ENCODE results near the gene PFN1. TPM values are rescaled to one million over a fixed set of nuclear protein-coding genes. Genes with fewer than 3 reads are reported as not detected.

Gene PFN1
- total RNA-seq, 1 experiment from 2014 or later = 1,213 TPM

GRCh38 chr17:4935650-4936049, 12.7 kb downstream of the PFN1 start:
- Histone ChIP-seq H3K9ac (ENCODE audit: low read length) (no peak overlapping the region), H2AFZ (ENCODE audit: low read depth, low read length, poor library complexity, severe bottlenecking) (no peak overlapping the region), H3K27me3 (ENCODE audit: insufficient read depth, low read length) (no peaks in the 10 kb centered on the region), H3K27ac (ENCODE audit: low read depth, low read length) (no peak overlapping the region), H3K9me3 (ENCODE audit: control insufficient read depth in 1 of 2, insufficient read depth in 1 of 2, low read depth in 1 of 2, low read length in 2 of 2) (no peaks in the 10 kb centered on the region), H3K4me2 (ENCODE audit: low read length) (no peak overlapping the region), H3K79me2 (ENCODE audit: insufficient read depth, low read length) (peaks cover 22% of the 10 kb centered on the region), H4K20me1 (ENCODE audit: insufficient read depth) (no peaks in the 10 kb centered on the region), H3K9me2 (ENCODE audit: insufficient read depth) (no peaks in the 10 kb centered on the region), H3K4me1 (ENCODE audit: control insufficient read depth in 1 of 2, insufficient read depth in 2 of 2, low read length in 2 of 2) (peaks cover 9 to 22% of the 10 kb centered on the region in 2 experiments), H3K4me3 (replicated peaks in 1 of 2; ENCODE audit: low read depth in 1 of 2, low read length in 2 of 2) (no peak overlapping the region), H3K36me3 (ENCODE audit: control insufficient read depth in 1 of 2, insufficient read depth in 2 of 2, low read length in 2 of 2) (peaks cover 0 to 17% of the 10 kb centered on the region in 2 experiments; a peak in 1 of 4 replicates)
- DNase-seq (ENCODE audit: low read depth, low spot score) (no peak), ATAC-seq (no peak)
- intact Hi-C loops (cut with micrococcal nuclease) = loop anchor here (2.0 kb wide), 1 partner anchor 15 kb away; no protein-coding TSS in a partner anchor
- TF ChIP-seq JUND (IDR thresholded peaks at IDR 0.05) (no peak), EZH2phosphoT487 (IDR thresholded peaks at IDR 0.05; ENCODE audit: borderline replicate concordance) (no peak), ZBTB33 (IDR thresholded peaks at IDR 0.05; ENCODE audit: extremely low read depth, insufficient replicate concordance, low read length) (no peak), YY1 (IDR thresholded peaks at IDR 0.05; ENCODE audit: extremely low read depth, insufficient replicate concordance, low read depth, low read length) (no peak), MAX (IDR thresholded peaks at IDR 0.05) (no peak)
- BruUV-seq (replicated peaks) = no TSS peak
- ChIA-PET POLR2A (no interaction called here), RAD21 (ENCODE audit: low non-redundant PET in 1 of 2, low total read pairs in 2 of 2, uncharacterized antibody in 2 of 2, unreplicated experiment in 2 of 2) (no interaction called here), CTCF (no interaction called here)

Measured in HCT116 (cell line).